HCT116 (cell line): Measurements from ENCODE around the gene TFF1. TPM values are rescaled to one million over a fixed set of nuclear protein-coding genes. Genes with fewer than 3 reads are reported as not detected.

Experiments
- ATAC-seq: fragments of 200-7000 bp; cut with Tn5 transposase; 2 replicates; pipeline ENCODE4 v1.9.1; 2020; ENCODE audit warnings: mild to moderate bottlenecking, moderate library complexity
- BruUV-seq: library from RNA; stranded (reverse); fragments of 400-500 nt; replicated peaks from 2 replicates; lab custom pipeline; 2021; lab: Mats Ljungman, UMichigan
- CTCF ChIA-PET: fragments of 300-600 bp; sonication (Branson Sonifier 250); formaldehyde crosslinking; loops from one replicate; lab custom pipeline; 2021; ENCODE audit warnings: antibody characterized with exemption; lab: Charles Lee
- POLR2A ChIA-PET: fragments of 300-600, 350-600 bp; sonication (Branson Sonifier 250); formaldehyde crosslinking; loops from one replicate; lab custom pipeline; 2021; ENCODE audit warnings: antibody characterized with exemption; lab: Charles Lee
- RAD21 ChIA-PET, 2 experiments: fragments of 300-600 bp; sonication (Branson Sonifier 250); formaldehyde crosslinking; loops; one replicate each; lab custom pipeline; 2023; ENCODE audit warnings: low total read pairs in 2 of 2; ENCODE audit not compliant: uncharacterized antibody in 2 of 2, unreplicated experiment in 2 of 2, low non-redundant PET in 1 of 2; lab: Charles Lee
- DNase-seq: peaks from one replicate; pipeline ENCODE4 v3.0.0-alpha.2; 2010; ENCODE audit warnings: low read depth, low spot score
- H2AFZ ChIP-seq: fragments of 200-600 bp; shearing (Covaris generic), sonication (generic); 2 replicates; pipeline ENCODE4 v1.6.1; 2017; ENCODE audit warnings: low read depth, mixed run types, mixed read lengths, antibody characterized with exemption, low read length; ENCODE audit not compliant: poor library complexity, severe bottlenecking
- H3K27ac ChIP-seq: 2 replicates; pipeline ENCODE4 v1.5.1; 2012; ENCODE audit warnings: low read depth, low read length
- H3K27me3 ChIP-seq: fragments of 200-600 bp; sonication (generic); 2 replicates; pipeline ENCODE4 v1.6.1; 2016; ENCODE audit warnings: mixed run types, low read length, mixed read lengths; ENCODE audit not compliant: insufficient read depth
- H3K36me3 ChIP-seq, 2 experiments: fragments of 200-500 bp in 1 of 2; fragments of 200-600 bp in 1 of 2; sonication (Bioruptor generic) in 1 of 2; sonication (generic) in 1 of 2; 2 replicates each; pipeline versions ENCODE4 v1.5.1 to v1.6.1; 2014 to 2016; ENCODE audit warnings: low read length in 2 of 2, inconsistent platforms in 1 of 2, mixed read lengths in 1 of 2, mixed run types in 1 of 2; ENCODE audit not compliant: insufficient read depth in 2 of 2, control insufficient read depth in 1 of 2
- H3K4me1 ChIP-seq, 2 experiments: fragments of 200-600 bp in 1 of 2; sonication (generic) in 1 of 2; 2 replicates each; pipeline versions ENCODE4 v1.5.1 to v1.6.1; 2012 to 2017; ENCODE audit warnings: low read length in 2 of 2, inconsistent platforms in 1 of 2, mild to moderate bottlenecking in 1 of 2, mixed read lengths in 1 of 2, mixed run types in 1 of 2, moderate library complexity in 1 of 2; ENCODE audit not compliant: insufficient read depth in 2 of 2, control insufficient read depth in 1 of 2
- H3K4me2 ChIP-seq: fragments of 200-600 bp; sonication (generic); 2 replicates; pipeline ENCODE4 v1.6.1; 2017; ENCODE audit warnings: mixed run types, low read length, mixed read lengths
- H3K4me3 ChIP-seq, 2 experiments: fragments of 200-600 bp in 1 of 2; sonication (generic) in 1 of 2; replicated peaks in 1 of 2; 2 replicates each; pipeline ENCODE4 v1.5.1; 2011 to 2016; ENCODE audit warnings: low read length in 2 of 2, control low read depth in 1 of 2, low read depth in 1 of 2, mild to moderate bottlenecking in 1 of 2, mixed read lengths in 1 of 2, mixed run types in 1 of 2
- H3K79me2 ChIP-seq: fragments of 200-600 bp; sonication (generic); 2 replicates; pipeline ENCODE4 v1.6.1; 2017; ENCODE audit warnings: mild to moderate bottlenecking, mixed run types, low read length, moderate library complexity, mixed read lengths; ENCODE audit not compliant: insufficient read depth
- H3K9ac ChIP-seq: fragments of 200-600 bp; sonication (generic); 2 replicates; pipeline ENCODE4 v1.6.1; 2016; ENCODE audit warnings: low read length, mixed read lengths
- H3K9me2 ChIP-seq: fragments of 200-600 bp; sonication (generic), shearing (Covaris generic); 2 replicates; pipeline ENCODE4 v1.6.1; 2017; ENCODE audit warnings: mixed run types, mild to moderate bottlenecking, moderate library complexity; ENCODE audit not compliant: insufficient read depth
- H3K9me3 ChIP-seq, 2 experiments: fragments of 200-500 bp in 1 of 2; fragments of 200-600 bp in 1 of 2; sonication (Bioruptor generic) in 1 of 2; sonication (generic) in 1 of 2; 2 replicates each; pipeline ENCODE4 v1.6.1; 2014 to 2017; ENCODE audit warnings: low read length in 2 of 2, mixed read lengths in 2 of 2, inconsistent platforms in 1 of 2, low read depth in 1 of 2, mild to moderate bottlenecking in 1 of 2, mixed run types in 1 of 2, moderate library complexity in 1 of 2; ENCODE audit not compliant: control insufficient read depth in 1 of 2, insufficient read depth in 1 of 2
- H4K20me1 ChIP-seq: fragments of 200-600 bp; sonication (generic), shearing (Covaris generic); 2 replicates; pipeline ENCODE4 v1.6.1; 2017; ENCODE audit warnings: mixed run types, mild to moderate bottlenecking, moderate library complexity; ENCODE audit not compliant: insufficient read depth
- EGR1 ChIP-seq: IDR thresholded peaks from 2 replicates; pipeline ENCODE4 v1.6.1; 2012; ENCODE audit warnings: low read depth
- EZH2 ChIP-seq: fragments of 200-600 bp; sonication (generic); IDR thresholded peaks from 2 replicates; pipeline ENCODE4 v1.6.1; 2017; ENCODE audit warnings: antibody characterized with exemption, mixed run types
- JUND ChIP-seq: IDR thresholded peaks from 2 replicates; pipeline ENCODE4 v1.6.1; 2012
- POLR2AphosphoS5 ChIP-seq: IDR thresholded peaks from 2 replicates; pipeline ENCODE4 v1.6.1; 2011; ENCODE audit warnings: mild to moderate bottlenecking, low read depth, low read length, moderate library complexity
- RAD21 ChIP-seq: IDR thresholded peaks from 2 replicates; pipeline ENCODE4 v1.6.1; 2012; ENCODE audit warnings: low read depth, mild to moderate bottlenecking
- SIN3A ChIP-seq: IDR thresholded peaks from 2 replicates; pipeline ENCODE4 v1.6.1; 2012; ENCODE audit warnings: low read depth
- SRF ChIP-seq: IDR thresholded peaks from 2 replicates; pipeline ENCODE4 v1.6.1; 2012; ENCODE audit warnings: low read depth
- TCF7L2 ChIP-seq: IDR thresholded peaks from 2 replicates; pipeline ENCODE4 v1.7.0; 2011; ENCODE audit warnings: borderline replicate concordance, inconsistent platforms; ENCODE audit not compliant: insufficient read depth, insufficient read length; ENCODE audit errors: extremely low read depth
- ZFX ChIP-seq: fragments of 450-650 bp; IDR thresholded peaks from 2 replicates; pipeline ENCODE4 v1.6.1; 2017
- intact Hi-C: fragments of 100-400 bp; cut with micrococcal nuclease; formaldehyde crosslinking; loops from 2 replicates; pipeline ENCODE4 v1.10.0; 2022
- total RNA-seq: library from RNA; stranded (reverse); gene quantifications from one replicate; pipeline ENCODE4 v1.2.1, GENCODE V29; 2021; ENCODE audit not compliant: unreplicated experiment
- TF ChIP-seq, protein P1 (sequence below): IDR thresholded peaks from 2 replicates; pipeline ENCODE4 v1.6.1; 2011; ENCODE audit warnings: mild to moderate bottlenecking, low read length, moderate library complexity; ENCODE audit not compliant: insufficient replicate concordance; ENCODE audit errors: extremely low read depth
- TF ChIP-seq, protein P2 (sequence below): IDR thresholded peaks from 2 replicates; pipeline ENCODE4 v1.6.1; 2012; ENCODE audit warnings: low read depth
- TF ChIP-seq, protein P3 (sequence below): IDR thresholded peaks from 2 replicates; pipeline ENCODE4 v1.6.1; 2012

TFF1 gene
- total RNA-seq, 1 experiment from 2014 or later, result 0.61 TPM

DNA sequence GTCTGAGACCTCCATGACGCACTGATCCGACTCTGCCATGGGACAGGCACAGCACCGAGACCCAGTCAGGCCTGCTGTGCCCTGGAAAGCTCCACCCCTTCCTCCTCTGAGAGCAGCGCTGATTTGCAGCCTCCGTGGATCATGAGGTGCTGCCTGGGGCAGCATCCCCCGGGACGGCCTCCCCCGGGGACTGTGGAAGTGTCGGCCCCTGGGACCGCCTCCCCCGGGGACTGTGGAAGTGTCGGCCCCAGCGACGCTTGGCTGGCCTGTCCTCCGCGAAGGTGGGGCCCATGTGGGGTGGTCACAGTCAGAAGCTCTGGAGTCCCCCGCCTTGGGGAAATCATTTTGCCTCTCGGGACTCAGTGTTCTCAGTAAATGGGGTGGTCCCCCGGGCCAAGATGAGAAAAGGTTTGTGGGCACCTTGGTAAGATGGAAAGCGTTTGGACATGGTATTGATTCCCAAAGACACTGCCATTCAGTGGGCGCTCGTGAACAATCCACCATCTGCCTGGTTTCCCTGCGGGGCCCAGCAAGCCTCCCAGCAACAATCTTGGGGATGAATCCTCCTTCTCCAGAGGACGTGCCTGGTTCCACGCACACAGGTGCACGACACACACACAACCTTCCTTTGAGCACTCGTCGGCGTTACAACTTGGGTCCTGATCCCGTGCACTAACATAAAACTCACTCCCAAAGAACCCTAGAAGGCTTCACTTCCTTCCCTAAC lies 18.6 kb downstream of the TFF1 start (continued):
- TF ChIP-seq TCF7L2 (no peak), EGR1 (no peak)
- TF ChIP-seq, protein P1, sequence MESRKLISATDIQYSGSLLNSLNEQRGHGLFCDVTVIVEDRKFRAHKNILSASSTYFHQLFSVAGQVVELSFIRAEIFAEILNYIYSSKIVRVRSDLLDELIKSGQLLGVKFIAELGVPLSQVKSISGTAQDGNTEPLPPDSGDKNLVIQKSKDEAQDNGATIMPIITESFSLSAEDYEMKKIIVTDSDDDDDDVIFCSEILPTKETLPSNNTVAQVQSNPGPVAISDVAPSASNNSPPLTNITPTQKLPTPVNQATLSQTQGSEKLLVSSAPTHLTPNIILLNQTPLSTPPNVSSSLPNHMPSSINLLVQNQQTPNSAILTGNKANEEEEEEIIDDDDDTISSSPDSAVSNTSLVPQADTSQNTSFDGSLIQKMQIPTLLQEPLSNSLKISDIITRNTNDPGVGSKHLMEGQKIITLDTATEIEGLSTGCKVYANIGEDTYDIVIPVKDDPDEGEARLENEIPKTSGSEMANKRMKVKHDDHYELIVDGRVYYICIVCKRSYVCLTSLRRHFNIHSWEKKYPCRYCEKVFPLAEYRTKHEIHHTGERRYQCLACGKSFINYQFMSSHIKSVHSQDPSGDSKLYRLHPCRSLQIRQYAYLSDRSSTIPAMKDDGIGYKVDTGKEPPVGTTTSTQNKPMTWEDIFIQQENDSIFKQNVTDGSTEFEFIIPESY, result no peak

DNA sequence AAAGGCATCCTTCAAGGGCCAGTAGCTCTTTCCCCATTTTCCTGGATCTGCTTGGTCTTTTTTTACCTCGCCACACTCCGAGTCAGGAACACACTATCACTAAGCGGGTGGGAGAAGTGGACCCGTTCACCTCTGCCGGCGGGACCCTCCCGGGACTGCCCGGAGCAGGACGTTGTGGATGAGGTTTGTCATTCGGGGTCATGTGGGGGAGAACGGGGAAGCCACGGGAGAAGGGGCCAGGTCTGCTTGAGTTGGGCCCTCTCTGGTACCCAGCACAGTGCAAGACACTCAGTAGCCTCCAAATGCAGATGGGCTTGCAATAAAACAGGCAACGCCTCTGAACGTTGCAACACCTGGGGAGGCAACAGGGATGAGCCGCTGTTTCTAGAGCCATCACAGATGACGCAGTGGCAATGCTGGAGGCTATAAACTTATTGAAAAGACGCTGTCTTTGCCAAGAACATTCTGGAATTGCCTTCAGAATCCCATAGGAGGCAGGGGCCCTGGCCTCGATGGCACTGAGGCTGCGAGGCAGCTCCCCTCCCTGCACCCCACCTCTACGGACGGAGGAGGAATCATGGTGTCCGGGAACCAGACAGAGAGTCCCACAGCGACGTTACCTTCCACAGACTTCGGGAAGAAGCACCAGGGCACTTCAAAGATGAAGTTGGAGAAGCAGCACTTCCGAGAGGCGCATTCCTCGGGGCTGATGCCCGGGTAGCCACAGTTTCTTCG lies 19.3 kb downstream of the TFF1 start:
- Histone ChIP-seq H3K4me3 (no peak overlapping the region), H3K27me3 (no peaks in the 10 kb centered on the region), H3K9me3 (no peaks in the 10 kb centered on the region), H3K4me2 (no peak overlapping the region), H3K27ac (no peak overlapping the region), H2AFZ (no peak overlapping the region), H3K9me2 (no peaks in the 10 kb centered on the region), H4K20me1 (no peaks in the 10 kb centered on the region), H3K79me2 (no peaks in the 10 kb centered on the region), H3K9ac (no peak overlapping the region), H3K36me3 (no peaks in the 10 kb centered on the region), H3K4me1 (no peaks in the 10 kb centered on the region)
- ChIA-PET POLR2A (no interaction called here), RAD21 (no interaction called here), CTCF (no interaction called here)
- intact Hi-C loops, result no loop called here
- no TSS peak for BruUV-seq
- ATAC-seq (no peak), DNase-seq (no peak)
- no peak for TF ChIP-seq JUND
- TF ChIP-seq, protein P1, result no peak
- no peak for TF ChIP-seq POLR2AphosphoS5
- TF ChIP-seq TCF7L2, result no peak
- no peak for TF ChIP-seq ZFX
- TF ChIP-seq, protein P2, sequence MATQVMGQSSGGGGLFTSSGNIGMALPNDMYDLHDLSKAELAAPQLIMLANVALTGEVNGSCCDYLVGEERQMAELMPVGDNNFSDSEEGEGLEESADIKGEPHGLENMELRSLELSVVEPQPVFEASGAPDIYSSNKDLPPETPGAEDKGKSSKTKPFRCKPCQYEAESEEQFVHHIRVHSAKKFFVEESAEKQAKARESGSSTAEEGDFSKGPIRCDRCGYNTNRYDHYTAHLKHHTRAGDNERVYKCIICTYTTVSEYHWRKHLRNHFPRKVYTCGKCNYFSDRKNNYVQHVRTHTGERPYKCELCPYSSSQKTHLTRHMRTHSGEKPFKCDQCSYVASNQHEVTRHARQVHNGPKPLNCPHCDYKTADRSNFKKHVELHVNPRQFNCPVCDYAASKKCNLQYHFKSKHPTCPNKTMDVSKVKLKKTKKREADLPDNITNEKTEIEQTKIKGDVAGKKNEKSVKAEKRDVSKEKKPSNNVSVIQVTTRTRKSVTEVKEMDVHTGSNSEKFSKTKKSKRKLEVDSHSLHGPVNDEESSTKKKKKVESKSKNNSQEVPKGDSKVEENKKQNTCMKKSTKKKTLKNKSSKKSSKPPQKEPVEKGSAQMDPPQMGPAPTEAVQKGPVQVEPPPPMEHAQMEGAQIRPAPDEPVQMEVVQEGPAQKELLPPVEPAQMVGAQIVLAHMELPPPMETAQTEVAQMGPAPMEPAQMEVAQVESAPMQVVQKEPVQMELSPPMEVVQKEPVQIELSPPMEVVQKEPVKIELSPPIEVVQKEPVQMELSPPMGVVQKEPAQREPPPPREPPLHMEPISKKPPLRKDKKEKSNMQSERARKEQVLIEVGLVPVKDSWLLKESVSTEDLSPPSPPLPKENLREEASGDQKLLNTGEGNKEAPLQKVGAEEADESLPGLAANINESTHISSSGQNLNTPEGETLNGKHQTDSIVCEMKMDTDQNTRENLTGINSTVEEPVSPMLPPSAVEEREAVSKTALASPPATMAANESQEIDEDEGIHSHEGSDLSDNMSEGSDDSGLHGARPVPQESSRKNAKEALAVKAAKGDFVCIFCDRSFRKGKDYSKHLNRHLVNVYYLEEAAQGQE, result no peak
- TF ChIP-seq EZH2, result no peak
- TF ChIP-seq RAD21, result no peak
- no peak for TF ChIP-seq SRF
- no peak for TF ChIP-seq SIN3A
- TF ChIP-seq, protein P3, sequence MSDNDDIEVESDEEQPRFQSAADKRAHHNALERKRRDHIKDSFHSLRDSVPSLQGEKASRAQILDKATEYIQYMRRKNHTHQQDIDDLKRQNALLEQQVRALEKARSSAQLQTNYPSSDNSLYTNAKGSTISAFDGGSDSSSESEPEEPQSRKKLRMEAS, result no peak
